Measurements from ENCODE around the gene SYT7.

The SYT7 gene

GRCh38 chr11:61532134-61533038 lies 48.5 kb downstream of the SYT7 start:
- Histone ChIP-seq H3K4me3 (ENCODE audit: insufficient read depth, low read depth, low read length) (no peak overlapping the region), H3K4me1 (ENCODE audit: control insufficient read depth, insufficient read depth, low read length) (no peaks in the 10 kb centered on the region), H3K27me3 (ENCODE audit: control insufficient read depth, insufficient read depth, low read length, poor library complexity, severe bottlenecking) (no peaks in the 10 kb centered on the region), H3K9me3 (ENCODE audit: control insufficient read depth, low read length) (no peaks in the 10 kb centered on the region), H3K36me3 (ENCODE audit: control insufficient read depth, insufficient read depth, low read length) (no peaks in the 10 kb centered on the region), H3K27ac (ENCODE audit: insufficient read depth, low read depth, low read length, poor library complexity, severe bottlenecking) (no peak overlapping the region)
- 85 to 88% methylated on average over 10 of the region's 10 CpGs for WGBS, 2 experiments

- Histone ChIP-seq H3K4me3 (ENCODE audit: insufficient read depth, low read depth, low read length) (no peak overlapping the region), H3K36me3 (ENCODE audit: control insufficient read depth, insufficient read depth, low read length) (no peaks in the 10 kb centered on the region), H3K27me3 (ENCODE audit: control insufficient read depth, insufficient read depth, low read length, poor library complexity, severe bottlenecking) (no peaks in the 10 kb centered on the region), H3K9me3 (ENCODE audit: control insufficient read depth, low read length) (no peaks in the 10 kb centered on the region), H3K27ac (ENCODE audit: insufficient read depth, low read depth, low read length, poor library complexity, severe bottlenecking) (no peak overlapping the region), H3K4me1 (ENCODE audit: control insufficient read depth, insufficient read depth, low read length) (no peaks in the 10 kb centered on the region)
- WGBS, 2 experiments, result 83 to 90% methylated on average over 3 of the region's 3 CpGs
These were observed 49.8 kb downstream of the SYT7 start for GRCh38 chr11:61531044-61531443.

GRCh38 chr11:61529537-61530225 lies 51.2 kb downstream of the SYT7 start:
- 93 to 94% methylated on average over 21 of the region's 21 CpGs for WGBS, 2 experiments
- Histone ChIP-seq H3K4me1 (ENCODE audit: control insufficient read depth, insufficient read depth, low read length) (no peaks in the 10 kb centered on the region), H3K36me3 (ENCODE audit: control insufficient read depth, insufficient read depth, low read length) (no peaks in the 10 kb centered on the region), H3K27ac (ENCODE audit: insufficient read depth, low read depth, low read length, poor library complexity, severe bottlenecking) (no peak overlapping the region), H3K9me3 (ENCODE audit: control insufficient read depth, low read length) (no peaks in the 10 kb centered on the region), H3K27me3 (ENCODE audit: control insufficient read depth, insufficient read depth, low read length, poor library complexity, severe bottlenecking) (no peaks in the 10 kb centered on the region), H3K4me3 (ENCODE audit: insufficient read depth, low read depth, low read length) (no peak overlapping the region)

- H3K9me3 ChIP-seq (ENCODE audit: control insufficient read depth, low read length), result no peaks in the 10 kb centered on the region
- WGBS, 2 experiments, result 75 to 76% methylated on average over 14 of the region's 14 CpGs
- H3K4me3 ChIP-seq (ENCODE audit: insufficient read depth, low read depth, low read length), result no peak overlapping the region
- no peaks in the 10 kb centered on the region for H3K27me3 ChIP-seq (ENCODE audit: control insufficient read depth, insufficient read depth, low read length, poor library complexity, severe bottlenecking)
- H3K27ac ChIP-seq (ENCODE audit: insufficient read depth, low read depth, low read length, poor library complexity, severe bottlenecking), result no peak overlapping the region
- no peaks in the 10 kb centered on the region for H3K36me3 ChIP-seq (ENCODE audit: control insufficient read depth, insufficient read depth, low read length)
- no peaks in the 10 kb centered on the region for H3K4me1 ChIP-seq (ENCODE audit: control insufficient read depth, insufficient read depth, low read length)
These were observed 52.8 kb downstream of the SYT7 start for GRCh38 chr11:61528114-61528513.

GRCh38 chr11:61526956-61527731 lies 53.7 kb downstream of the SYT7 start:
- no peaks in the 10 kb centered on the region for H3K27me3 ChIP-seq (ENCODE audit: control insufficient read depth, insufficient read depth, low read length, poor library complexity, severe bottlenecking)
- H3K4me3 ChIP-seq (ENCODE audit: insufficient read depth, low read depth, low read length), result no peak overlapping the region
- H3K9me3 ChIP-seq (ENCODE audit: control insufficient read depth, low read length), result no peaks in the 10 kb centered on the region
- H3K27ac ChIP-seq (ENCODE audit: insufficient read depth, low read depth, low read length, poor library complexity, severe bottlenecking), result no peak overlapping the region
- no peaks in the 10 kb centered on the region for H3K4me1 ChIP-seq (ENCODE audit: control insufficient read depth, insufficient read depth, low read length)
- no peaks in the 10 kb centered on the region for H3K36me3 ChIP-seq (ENCODE audit: control insufficient read depth, insufficient read depth, low read length)
- WGBS, 2 experiments, result 92 to 93% methylated on average over 20 of the region's 20 CpGs

DNA sequence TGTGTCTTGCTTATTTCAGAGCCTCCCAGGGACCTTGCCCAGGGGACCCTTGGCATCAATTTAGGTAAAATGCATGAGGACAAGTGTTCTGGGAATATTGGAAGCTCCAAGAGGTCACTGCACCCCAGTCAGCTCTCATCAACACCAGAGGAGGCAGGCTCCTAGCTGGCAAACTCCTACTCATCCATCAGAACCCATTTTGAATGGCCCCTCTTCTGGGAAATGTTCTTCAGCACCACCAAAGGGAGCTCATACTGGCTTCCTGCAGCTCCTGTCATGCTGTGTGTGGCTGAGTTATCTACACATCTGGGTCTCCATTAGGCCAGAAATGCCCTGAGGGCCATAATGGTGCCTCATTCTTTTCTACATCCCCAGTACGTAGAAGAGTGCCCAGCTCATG lies 54.6 kb downstream of the SYT7 start:
- whole genome bisulfite sequencing, 2 experiments, result 94 to 96% methylated on average over 1 of the region's 1 CpG
- Histone ChIP-seq H3K4me3 (ENCODE audit: insufficient read depth, low read depth, low read length) (no peak overlapping the region), H3K27me3 (ENCODE audit: control insufficient read depth, insufficient read depth, low read length, poor library complexity, severe bottlenecking) (no peaks in the 10 kb centered on the region), H3K9me3 (ENCODE audit: control insufficient read depth, low read length) (no peaks in the 10 kb centered on the region), H3K27ac (ENCODE audit: insufficient read depth, low read depth, low read length, poor library complexity, severe bottlenecking) (no peak overlapping the region), H3K36me3 (ENCODE audit: control insufficient read depth, insufficient read depth, low read length) (no peaks in the 10 kb centered on the region), H3K4me1 (ENCODE audit: control insufficient read depth, insufficient read depth, low read length) (no peaks in the 10 kb centered on the region)

DNA sequence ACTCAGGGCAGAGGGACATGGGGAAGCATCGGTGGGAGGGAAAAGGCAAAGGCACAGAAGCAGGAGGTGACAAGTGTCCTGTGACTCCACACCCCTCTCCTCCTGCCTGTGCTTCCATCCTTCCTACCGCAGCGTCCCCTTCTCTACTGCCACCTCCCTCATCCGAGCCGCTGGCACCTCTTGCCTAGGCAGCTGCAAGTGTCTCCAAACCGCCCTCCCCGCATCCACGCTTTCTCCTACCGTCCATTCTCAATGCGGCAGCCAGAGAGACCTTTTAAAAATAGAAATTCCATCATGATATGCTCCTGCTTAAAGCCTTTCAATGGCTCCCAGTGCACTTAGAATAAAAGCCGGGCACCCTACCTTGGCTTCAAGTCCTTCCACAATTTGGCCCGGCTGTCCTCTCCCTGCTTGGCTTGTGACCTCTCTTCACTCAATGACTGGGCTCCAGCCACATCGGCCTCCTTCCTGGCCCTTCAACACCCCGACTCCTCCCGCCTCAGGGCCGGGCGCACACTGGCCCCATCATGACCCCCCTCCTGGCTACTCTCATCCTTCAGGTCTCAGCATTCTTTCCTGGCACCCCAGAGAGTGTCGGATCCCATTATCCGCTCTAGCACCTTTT lies 55.8 kb downstream of the SYT7 start:
- 94% methylated on average over 19 of the region's 19 CpGs for WGBS, 2 experiments

GRCh38 chr11:61524446-61524845 lies 56.4 kb downstream of the SYT7 start:
- Histone ChIP-seq H3K36me3 (ENCODE audit: control insufficient read depth, insufficient read depth, low read length) (no peaks in the 10 kb centered on the region), H3K4me3 (ENCODE audit: insufficient read depth, low read depth, low read length) (no peak overlapping the region), H3K27me3 (ENCODE audit: control insufficient read depth, insufficient read depth, low read length, poor library complexity, severe bottlenecking) (no peaks in the 10 kb centered on the region), H3K27ac (ENCODE audit: insufficient read depth, low read depth, low read length, poor library complexity, severe bottlenecking) (no peak overlapping the region), H3K4me1 (ENCODE audit: control insufficient read depth, insufficient read depth, low read length) (no peaks in the 10 kb centered on the region), H3K9me3 (ENCODE audit: control insufficient read depth, low read length) (no peaks in the 10 kb centered on the region)
- 94% methylated on average over 12 of the region's 12 CpGs for WGBS, 2 experiments

More for the DNA sequence above, 55.8 kb downstream of the SYT7 start:
- H3K4me1 ChIP-seq (ENCODE audit: control insufficient read depth, insufficient read depth, low read length), result no peaks in the 10 kb centered on the region
- no peaks in the 10 kb centered on the region for H3K36me3 ChIP-seq (ENCODE audit: control insufficient read depth, insufficient read depth, low read length)
- no peak overlapping the region for H3K27ac ChIP-seq (ENCODE audit: insufficient read depth, low read depth, low read length, poor library complexity, severe bottlenecking)
- H3K27me3 ChIP-seq (ENCODE audit: control insufficient read depth, insufficient read depth, low read length, poor library complexity, severe bottlenecking), result no peaks in the 10 kb centered on the region
- no peak overlapping the region for H3K4me3 ChIP-seq (ENCODE audit: insufficient read depth, low read depth, low read length)
- H3K9me3 ChIP-seq (ENCODE audit: control insufficient read depth, low read length), result no peaks in the 10 kb centered on the region

DNA sequence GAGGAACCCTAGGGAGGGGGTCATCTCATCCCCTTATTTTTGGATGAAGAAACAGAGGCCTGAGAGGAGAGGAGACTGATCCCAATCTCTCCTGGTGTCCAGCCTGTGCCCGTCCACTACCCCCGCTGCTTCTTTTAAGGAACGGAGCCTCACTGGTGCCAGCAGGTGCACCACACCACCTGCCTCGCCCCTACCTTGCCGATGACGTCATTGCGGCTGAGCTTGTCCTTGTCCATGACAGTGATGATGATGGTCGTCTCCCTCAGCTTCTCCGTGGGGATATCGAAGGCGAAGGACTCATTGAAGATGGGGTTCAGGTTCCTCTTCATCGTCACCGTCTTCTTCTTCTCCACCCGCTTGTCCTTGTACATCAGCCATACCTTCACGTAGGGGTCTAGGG lies 58.0 kb downstream of the SYT7 start:
- Histone ChIP-seq H3K27ac (ENCODE audit: insufficient read depth, low read depth, low read length, poor library complexity, severe bottlenecking) (no peak overlapping the region), H3K4me3 (ENCODE audit: insufficient read depth, low read depth, low read length) (no peak overlapping the region), H3K9me3 (ENCODE audit: control insufficient read depth, low read length) (no peaks in the 10 kb centered on the region), H3K27me3 (ENCODE audit: control insufficient read depth, insufficient read depth, low read length, poor library complexity, severe bottlenecking) (no peaks in the 10 kb centered on the region), H3K36me3 (ENCODE audit: control insufficient read depth, insufficient read depth, low read length) (no peaks in the 10 kb centered on the region), H3K4me1 (ENCODE audit: control insufficient read depth, insufficient read depth, low read length) (no peaks in the 10 kb centered on the region)
- 93 to 95% methylated on average over 15 of the region's 15 CpGs for WGBS, 2 experiments

Data from ectodermal cell (in vitro differentiated cells).